NB4 (cell line): ENCODE results near the gene TENM4.

Experiments used
- MYC ChIP-seq: IDR thresholded peaks from 2 replicates; pipeline ENCODE4 v1.6.1; 2011; ENCODE audit warnings: low read depth, low read length
- POLR2A ChIP-seq: IDR thresholded peaks from 2 replicates; pipeline ENCODE4 v1.6.1; 2011; ENCODE audit warnings: mild to moderate bottlenecking; ENCODE audit not compliant: insufficient read length; ENCODE audit errors: extremely low read depth
- TF ChIP-seq, protein P1 (sequence below): IDR thresholded peaks from one replicate; pipeline ENCODE4 v1.5.1; 2012; ENCODE audit warnings: low read depth, low read length
- TF ChIP-seq, protein P2 (sequence below): IDR thresholded peaks from 2 replicates; pipeline ENCODE4 v1.6.1; 2011; ENCODE audit warnings: low read depth, low read length

DNA sequence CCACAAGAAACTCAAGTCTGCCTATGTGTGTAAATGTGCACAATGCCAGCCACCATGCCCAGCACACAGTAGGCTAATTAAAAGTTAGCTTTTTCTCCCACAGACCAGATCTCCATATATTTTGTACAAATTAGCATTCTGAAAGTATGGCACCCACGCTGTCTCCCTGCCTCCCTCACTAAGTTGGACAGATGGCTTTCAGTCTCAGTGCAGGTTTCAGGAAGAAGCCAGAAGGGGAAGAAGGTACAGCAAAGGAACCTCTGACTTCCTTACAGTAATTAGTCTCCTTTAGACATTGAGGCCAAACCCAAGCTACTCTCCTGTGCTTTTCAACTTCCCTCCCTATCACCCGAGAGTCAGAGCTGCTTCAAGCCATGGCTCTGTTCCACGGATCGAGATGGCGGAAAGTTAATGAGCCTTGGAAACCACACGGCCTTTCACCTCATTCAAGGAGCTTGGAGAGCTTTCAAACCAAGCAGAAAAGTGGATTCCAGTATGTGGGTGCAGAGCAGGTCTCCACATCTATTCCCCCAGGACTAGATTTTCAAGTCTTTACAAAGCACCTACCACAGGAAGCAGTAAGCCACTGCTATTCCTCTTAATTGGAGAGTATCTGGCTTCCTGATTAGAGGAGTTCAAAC, 645.1 kb downstream of the TENM4 start:
- TF ChIP-seq, protein P1, sequence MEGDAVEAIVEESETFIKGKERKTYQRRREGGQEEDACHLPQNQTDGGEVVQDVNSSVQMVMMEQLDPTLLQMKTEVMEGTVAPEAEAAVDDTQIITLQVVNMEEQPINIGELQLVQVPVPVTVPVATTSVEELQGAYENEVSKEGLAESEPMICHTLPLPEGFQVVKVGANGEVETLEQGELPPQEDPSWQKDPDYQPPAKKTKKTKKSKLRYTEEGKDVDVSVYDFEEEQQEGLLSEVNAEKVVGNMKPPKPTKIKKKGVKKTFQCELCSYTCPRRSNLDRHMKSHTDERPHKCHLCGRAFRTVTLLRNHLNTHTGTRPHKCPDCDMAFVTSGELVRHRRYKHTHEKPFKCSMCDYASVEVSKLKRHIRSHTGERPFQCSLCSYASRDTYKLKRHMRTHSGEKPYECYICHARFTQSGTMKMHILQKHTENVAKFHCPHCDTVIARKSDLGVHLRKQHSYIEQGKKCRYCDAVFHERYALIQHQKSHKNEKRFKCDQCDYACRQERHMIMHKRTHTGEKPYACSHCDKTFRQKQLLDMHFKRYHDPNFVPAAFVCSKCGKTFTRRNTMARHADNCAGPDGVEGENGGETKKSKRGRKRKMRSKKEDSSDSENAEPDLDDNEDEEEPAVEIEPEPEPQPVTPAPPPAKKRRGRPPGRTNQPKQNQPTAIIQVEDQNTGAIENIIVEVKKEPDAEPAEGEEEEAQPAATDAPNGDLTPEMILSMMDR, result no peak
- TF ChIP-seq POLR2A (no peak), MYC (no peak)
- TF ChIP-seq, protein P2, sequence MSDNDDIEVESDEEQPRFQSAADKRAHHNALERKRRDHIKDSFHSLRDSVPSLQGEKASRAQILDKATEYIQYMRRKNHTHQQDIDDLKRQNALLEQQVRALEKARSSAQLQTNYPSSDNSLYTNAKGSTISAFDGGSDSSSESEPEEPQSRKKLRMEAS, result no peak
